Activated CD8-positive, alpha-beta memory T cell treated with anti-CD3 and anti-CD28 coated beads for 48 hours (primary cell): ENCODE results near the gene NDUFS4.
A peak's percentile ranks its signal among the peaks of the same experiment; 100 is the strongest.
"Not testable (repeated sequence)": the region's sequence is repeated elsewhere in the genome, so short reads cannot be mapped to it uniquely, and the experiment has no call there.

Experiments
- DNase-seq, 3 experiments: peaks; one replicate each; pipeline ENCODE4 v3.0.0-alpha.2; 2020; ENCODE audit warnings: low read depth in 2 of 3, low spot score in 2 of 3

The NDUFS4 gene

DNA sequence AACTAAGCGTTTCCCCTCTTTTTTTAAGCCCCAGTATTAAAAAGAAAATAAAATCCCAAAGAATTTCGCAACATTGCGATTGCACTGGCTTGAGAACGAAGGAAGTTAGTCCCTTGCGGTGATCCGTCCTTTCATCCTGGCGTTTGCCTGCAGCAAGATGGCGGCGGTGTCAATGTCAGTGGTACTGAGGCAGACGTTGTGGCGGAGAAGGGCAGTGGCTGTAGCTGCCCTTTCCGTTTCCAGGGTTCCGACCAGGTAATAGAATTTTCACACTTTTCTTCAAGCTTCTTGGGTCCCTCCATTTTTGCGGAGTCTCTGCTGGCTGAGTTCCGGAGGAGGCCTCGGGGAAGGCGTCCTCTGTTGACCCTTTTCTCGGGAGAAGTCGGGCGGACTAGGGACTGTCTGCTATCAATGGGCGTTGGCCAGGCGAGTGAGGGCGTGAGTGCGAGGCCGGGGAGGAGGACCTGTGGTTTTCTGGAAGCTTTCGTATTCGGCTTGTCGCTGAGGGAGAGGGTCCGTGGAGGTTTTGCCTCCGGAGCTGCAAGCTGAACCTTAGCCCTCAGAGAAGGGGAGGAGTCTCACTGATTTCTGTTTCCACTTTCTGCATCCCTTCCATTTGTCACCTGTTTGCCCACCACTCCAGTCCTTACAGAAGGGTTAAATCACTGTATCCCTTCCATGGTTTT is at the start of gene NDUFS4:
TSS of gene NDUFS4 (plus strand) at position 134 of the 686 bp plus-strand sequence. CDS start at position 158, 24 bp downstream.
- peak; percentile 46 to 59 (median 52) for DNase-seq

DNA sequence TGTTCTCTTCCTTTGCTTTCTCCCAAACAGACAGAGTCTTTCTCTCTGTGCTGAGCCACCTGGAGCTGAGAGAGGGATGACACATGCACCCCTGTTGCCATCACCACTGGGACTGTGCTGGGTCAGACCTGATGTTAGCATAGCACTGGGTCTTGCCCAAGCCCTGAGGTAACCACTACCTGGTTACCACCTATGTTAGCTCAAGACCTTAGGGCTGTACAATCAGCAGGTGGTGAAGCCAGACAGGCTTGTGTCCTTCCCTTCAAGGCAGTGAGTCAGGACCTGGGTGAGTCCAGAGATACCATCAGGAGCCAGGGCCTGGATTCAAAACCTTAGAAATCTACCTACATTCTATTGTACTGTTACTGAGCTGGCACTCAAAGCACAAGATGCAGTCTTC is 47.9 kb upstream of the NDUFS4 start:
- DNase-seq, result no peak

DNA sequence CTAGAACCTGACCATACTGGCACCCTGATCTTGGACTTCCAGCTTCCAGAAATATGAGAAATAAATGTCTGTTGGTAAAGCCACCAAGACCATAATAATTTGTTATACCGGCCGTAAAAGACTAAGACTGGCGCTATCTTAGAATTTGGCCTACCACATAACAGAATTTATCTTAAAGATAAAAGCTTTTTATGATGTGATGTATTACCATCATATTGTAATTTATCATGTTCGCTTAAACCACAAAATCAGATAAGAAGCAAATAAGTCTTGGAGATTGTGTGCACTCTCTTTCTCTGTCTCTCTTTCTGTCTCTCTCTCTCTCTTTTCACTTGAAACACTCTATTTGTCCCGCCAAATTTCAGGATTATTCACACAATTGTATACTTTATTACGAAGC is 44.5 kb upstream of the NDUFS4 start:
- DNase-seq, result no peak

DNA sequence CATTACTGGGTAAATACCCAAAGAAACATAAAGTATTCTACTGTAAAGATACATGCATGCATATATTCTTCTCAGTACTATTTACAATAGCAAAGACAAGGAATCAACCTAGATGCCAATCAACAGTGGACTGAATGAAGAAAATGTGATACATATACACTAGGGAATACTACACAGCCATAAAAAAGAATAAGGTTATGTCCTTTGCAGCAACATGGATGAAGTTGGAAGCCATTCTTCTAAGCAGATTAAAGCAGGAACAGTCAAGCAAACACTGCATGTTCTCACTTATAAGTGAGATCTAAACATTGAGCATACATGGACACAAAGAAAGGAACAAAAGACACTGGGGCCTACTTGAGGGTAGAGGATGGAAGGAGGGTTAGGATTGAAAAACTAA is 39.6 kb upstream of the NDUFS4 start:
- no peak for DNase-seq

DNA sequence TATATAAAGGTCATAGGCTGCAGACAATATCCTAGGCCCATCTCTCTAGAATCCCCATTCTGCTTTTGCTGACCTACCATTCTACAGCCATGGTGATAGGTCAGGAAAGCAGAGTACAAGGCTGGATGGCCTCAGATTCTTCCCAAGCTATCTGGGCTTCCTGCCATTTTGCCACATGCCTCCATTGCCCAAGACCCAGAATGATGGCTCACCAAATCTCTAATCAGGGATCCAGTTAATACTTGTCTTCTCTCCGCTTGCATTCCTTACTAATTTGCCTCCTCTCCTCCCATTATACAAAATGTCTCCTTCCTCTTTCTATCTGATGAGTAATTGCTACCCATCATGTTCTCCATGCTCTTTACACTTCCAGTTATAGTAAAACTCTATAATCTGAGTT is 22.7 kb upstream of the NDUFS4 start:
- DNase-seq, result no peak

DNA sequence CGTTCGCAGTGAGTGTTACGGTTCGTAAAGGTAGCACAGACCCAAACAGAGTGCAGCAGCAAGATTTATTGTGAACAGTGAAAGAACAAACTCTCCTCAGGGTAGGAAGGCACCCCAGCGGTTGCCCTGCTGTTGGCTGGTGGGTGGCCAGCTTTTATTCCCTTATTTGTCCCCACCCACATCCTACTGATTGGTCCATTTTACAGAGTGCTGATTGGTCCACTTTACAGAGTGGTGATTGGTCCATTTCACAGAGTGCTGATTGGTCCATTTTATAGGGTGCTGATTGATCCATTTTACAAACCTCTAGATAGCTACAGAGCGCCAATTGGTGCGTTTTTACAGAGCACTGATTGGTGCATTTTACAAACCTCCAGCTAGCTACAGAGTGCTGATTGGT is 19.7 kb upstream of the NDUFS4 start:
- DNase-seq, result not testable (repeated sequence)

DNA sequence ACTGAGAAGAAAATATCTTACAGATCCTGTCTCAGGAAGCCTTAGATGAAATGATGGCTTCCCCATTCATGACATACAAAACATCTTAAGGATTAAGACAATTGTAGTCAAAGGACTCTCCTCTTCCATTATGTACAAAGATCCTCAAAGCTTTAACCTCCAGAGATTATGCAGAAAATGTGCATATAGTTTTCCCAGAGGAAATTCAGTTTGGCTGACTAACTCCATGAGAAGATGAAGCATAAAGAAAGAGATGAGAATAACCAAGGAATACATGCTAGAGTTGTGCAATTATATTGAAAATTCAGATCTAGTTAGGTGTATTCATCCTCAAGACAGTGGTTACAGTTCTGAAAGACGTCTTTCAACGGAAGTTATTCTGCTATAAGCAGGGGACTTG is 18.6 kb upstream of the NDUFS4 start:
- no peak for DNase-seq

DNA sequence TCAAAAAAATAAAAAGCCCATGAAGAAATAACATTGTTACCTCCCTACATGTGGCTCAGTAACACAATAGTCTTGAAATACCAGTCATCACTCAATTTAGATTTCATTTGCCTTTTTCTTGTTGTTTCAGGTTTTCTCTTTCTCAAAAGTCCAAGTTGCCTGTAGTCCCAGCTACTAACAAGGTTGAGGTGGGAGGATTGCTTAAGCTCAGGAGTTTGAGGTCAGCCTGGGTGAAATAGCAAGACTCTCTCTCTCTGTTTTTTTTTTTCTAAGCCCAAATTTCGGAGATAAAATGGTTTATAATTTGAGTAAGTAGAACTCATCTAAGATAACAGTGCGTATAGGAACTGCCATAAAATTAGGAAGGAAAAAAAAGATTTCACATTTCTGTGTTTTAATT is 17.5 kb upstream of the NDUFS4 start:
- DNase-seq, result no peak

DNA sequence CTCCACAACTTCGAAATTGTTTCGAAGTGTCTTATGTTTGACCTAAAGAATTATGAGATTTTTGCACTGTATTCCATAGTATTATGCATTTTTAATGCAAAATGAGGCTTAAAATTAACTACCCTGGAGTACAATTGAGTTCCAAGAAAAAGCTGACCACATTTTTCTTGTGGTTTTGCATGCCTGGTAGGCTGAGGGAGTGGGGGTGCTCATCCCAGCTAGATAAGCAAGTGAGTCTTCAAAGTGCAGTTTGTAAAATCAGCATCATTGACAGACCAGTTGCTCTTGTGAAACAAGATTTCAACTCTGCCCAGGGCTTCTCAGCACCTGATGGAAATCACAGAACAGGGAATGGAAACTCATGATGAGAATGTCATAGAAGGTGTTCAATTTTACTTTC is 17.0 kb upstream of the NDUFS4 start:
- DNase-seq, result no peak

DNA sequence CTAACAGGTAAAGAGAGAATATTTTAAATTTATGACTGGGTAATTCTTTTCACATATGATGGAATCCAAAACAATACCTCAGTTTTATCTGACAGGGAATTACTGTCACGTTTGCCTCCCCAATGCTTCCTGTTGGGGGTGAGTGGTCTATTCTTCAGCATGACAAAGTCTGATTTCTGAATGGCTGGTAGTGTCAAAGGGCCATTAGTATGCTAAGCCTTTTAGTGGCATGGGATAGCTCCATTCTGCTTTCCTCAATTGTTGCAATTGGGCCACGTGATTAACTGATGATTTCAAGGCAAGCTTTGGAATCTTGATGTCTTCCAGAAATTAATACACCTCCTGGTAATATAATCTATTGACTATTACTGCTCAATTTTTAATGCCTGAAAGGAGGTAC is 14.7 kb upstream of the NDUFS4 start:
- DNase-seq, result no peak

DNA sequence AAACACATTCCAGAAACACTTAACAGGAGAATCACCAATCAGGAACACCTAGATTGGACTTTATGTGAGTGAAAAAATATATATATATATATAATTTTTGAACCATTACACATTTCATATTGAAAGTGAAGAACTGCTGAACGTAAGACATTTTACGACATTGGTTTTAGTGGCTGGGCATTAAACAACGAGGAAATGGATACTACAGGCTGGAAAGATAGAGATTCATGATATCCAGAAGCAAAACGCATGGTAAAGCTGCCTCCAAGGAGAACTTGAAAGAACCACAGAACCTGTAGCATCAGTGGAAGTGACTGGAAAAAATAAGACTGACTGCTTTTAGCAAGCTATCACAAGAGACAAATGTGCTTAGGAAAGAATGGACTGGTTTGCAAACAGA is 13.2 kb upstream of the NDUFS4 start:
- no peak for DNase-seq

DNA sequence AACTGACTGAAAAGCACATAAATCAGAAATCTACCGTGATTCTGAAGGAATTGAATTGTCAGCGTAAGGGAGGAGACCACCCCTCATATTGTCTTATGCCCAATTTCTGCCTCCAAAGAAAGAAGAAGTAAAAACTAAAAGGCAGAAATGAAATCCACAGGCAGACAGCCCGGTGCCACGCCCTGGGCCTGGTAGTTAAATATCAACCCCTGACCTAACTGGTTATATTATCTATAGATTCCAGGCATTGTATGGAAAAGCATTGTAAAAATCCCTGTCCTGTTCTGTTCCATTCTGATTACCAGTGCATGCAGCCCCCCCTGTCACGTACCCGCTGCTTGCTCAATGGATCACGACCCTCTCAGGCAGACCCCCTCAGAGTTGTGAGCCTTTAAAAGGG is 11.9 kb upstream of the NDUFS4 start:
- not testable (repeated sequence) for DNase-seq

DNA sequence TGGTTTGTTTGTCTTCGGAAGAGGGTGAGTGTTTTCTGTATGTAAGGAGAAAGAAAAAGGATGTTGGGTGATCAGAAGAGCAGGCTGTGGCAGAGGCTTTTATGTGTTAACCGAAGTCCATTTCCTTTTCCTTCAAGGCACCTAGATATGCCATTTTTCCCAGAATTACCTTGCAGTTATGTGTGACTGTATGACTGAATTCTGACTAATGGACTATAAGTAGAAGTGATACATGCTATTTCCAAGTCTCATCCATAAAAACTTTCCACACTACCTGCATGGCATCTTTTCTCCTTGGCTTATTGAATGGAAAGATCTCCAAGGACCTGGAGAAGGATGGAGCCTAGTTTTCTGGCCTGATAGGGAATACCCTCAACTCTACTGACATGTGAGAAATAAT is 10.6 kb upstream of the NDUFS4 start:
- no peak for DNase-seq

DNA sequence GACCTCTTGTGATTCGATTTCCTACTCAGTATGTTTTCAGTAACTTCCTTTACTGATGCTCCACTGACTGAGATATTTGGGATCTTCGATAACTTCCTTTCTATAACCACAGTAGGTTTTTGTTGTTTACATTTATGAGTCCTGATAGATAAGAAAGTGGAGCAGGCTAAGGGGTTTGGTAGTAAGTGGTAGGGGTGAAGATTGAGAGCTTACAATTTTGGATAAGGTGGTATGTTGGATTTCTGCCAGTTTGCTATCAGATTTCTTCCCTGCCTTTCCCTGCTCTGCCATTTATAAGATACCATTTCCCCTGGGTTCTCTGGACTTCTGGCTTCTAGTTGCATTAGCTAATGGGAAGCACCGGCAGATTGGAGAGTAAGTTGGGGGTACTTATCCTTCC is 7.9 kb upstream of the NDUFS4 start:
- no peak for DNase-seq

DNA sequence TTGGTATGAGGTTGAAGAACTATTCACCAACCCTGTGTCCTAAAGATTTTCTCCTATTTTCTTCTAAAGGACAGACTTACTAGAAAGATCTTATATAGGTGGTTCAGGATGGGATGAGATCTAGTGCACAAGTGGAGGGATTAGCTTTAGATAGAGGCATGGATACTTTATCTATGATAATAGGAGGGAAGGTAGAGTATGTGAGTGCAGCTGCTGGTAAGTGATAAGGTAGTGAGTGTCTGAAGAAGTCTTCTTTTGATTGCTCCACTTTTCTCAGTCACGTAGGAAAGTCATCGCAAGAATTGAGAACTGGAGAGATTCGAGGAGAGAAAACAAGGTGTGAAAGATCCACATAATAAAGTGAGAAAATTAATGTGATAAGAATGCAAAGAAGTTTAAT is 6.0 kb upstream of the NDUFS4 start:
- no peak for DNase-seq

DNA sequence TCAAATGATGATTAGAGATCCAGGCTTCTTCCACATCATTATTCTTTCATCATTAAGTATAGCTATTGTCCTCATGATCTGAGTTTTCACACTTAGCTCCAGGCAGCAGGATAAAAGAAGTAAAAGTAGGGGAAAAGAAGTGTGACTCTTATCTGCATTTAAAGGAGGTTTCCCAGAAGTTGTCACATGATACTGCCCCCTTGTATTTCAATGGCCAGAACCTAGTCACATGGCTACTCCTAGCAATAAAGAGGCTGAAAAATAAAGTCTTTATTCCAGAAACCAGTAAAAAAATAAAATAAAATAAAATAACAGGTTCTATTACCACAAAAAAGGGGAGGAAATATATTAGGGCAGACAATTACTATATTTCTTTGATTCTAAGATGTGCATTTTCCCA is 5.3 kb upstream of the NDUFS4 start:
- no peak for DNase-seq

DNA sequence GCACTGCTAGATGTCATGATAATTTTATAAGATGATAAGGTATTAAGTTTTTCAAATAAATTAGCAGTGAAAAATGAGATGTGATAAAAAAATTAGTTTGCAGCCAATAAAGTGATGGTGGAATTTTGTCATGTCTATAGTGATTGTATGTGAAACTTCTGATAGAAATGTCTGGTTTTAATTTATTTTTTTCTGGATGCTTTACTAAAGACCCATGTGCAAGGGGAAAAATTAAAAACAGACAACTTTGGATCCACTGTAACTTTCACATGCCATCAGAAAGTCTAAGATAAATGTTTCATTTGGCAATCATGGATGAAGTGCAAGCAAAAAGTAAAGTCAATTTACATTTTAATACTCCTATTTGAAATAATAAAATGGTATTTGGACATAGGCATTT is 4.4 kb upstream of the NDUFS4 start:
- DNase-seq, result no peak

DNA sequence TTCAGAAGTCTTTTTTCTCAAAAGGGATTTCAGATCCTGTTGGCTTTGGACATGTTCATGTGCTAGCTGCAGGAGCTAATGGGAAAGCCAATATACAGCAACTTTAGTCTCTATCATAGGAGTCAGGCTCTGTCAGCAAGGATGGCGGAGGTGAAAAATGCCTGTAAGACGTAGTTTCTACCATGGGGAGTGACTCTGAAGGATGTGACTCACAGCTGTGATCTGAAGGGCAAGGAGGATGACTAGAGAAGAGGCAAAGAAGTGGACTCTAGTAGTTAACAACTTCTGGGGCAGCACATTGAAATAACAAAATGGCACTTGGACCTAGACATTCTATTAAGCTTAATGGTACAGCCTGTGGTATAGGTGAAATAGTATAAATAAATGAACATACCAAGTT is 3.1 kb upstream of the NDUFS4 start:
- DNase-seq, result no peak

DNA sequence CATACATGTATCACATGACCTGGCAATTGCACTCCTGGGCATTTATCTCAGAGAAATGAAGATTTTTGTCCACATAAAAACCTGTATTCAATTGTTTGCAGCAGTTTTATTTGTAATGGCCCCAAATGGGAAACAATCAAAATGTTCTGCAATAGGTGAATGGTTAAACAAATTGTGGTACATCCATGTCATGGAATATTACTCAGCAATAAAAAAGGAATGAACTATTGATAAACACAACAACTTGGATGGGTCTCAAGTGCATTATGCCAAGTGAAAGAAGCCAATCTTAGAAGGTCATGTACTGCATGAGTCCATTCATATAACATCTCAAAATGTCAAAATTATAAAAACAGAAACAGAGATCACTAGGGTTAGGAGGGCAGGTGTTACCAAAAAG is 1.5 kb upstream of the NDUFS4 start:
- DNase-seq, result no peak

DNA sequence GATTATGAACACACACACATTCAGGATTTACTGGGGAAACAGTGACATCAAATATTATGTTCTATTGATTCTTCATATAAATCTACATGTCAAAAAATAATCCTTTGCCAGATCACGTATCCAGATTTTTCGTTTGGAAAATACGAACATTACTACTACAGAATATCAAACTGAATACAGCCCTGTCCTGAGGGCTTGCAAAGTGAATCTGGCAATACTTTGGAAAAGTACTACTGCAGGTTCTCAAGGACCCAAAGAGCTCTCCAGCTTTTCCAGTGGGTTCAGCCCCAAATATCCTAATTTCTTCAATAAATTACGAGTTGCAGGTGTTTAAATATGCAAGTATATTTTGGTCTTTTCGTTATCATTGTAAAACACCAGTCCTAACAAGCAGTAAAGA is 411 bp upstream of the NDUFS4 start:
- no peak for DNase-seq

DNA sequence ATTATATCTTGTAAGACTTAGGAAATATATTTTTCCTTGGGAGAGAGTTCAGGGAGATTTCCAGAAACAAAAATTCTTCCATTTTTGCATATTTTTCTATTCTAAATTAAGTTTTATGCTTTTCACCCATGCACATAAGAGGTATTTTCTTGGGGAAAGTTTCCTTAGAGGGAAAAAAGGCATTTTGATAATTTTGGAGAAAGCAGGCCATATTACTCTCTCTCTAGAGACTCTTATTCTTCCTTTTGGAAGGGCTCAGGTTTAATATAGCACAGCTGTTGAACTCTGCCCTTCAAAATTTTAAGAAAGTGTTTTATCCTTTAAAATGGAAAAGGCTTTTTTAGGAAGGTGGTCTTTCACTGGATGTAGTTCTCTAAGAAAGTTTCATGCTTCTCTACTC is 8.0 kb downstream of the NDUFS4 start:
- DNase-seq, result no peak

DNA sequence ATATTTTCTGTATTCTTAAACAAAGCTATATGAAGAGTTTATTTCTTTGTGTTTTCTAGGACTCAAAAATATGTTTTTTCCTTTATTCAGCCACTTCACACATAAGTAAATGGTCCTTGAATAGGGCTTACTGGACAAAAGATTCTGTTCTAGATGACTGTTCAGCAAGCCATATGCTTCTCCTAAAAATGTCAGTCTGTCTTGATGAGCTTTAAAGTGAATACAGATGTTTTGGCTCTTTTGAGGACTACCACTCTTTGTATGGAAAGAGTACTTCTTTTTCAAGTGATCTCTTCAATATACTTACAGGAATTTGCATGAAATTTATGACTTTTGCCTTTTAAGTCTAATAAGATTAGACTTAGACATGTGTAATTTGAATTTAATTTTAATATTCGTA is 8.4 kb downstream of the NDUFS4 start:
- no peak for DNase-seq

DNA sequence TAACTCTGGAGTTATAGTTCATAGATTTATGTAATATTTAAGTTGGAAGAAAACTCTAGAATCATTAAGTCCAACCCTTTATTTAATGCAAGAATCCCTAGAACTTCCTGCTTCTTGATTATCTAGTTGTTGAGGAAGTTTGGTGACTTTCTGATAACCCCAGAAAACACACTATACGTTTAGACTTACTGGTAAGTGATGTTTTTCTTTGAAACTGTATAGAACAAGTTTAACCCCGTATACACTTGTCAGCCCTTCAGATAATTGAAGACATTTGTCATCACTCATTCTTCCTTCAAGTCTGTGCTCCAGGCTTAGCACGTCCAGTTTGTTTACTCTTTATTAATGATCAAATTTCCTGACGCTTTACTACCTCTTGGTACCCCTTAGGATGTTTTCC is 9.0 kb downstream of the NDUFS4 start:
- no peak for DNase-seq

DNA sequence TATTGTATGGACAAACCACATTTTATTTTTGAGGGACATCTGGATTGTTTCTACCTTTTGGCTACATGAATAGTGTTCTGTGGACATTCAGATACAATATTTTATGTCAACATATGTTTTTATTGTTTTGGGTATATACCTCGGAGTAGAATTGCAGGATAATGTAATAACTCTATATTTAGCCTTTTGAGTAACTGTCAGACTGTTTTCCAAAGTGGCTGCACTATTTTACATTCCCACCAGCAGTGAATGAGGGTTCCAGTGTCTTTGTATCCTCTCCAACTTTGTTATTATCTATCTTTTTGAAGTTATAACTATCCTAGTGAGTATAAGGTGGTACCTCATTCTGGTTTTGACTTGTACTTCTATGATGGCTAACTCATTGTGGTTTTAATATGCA is 11.0 kb downstream of the NDUFS4 start:
- no peak for DNase-seq
